ENCODE measurements around the gene HEG1.

- TF ChIP-seq CTCF (IDR thresholded peaks at IDR 0.05): no peak
- TF ChIP-seq POLR2A (IDR thresholded peaks at IDR 0.05): no peak
These were observed 82.5 kb downstream of the HEG1 start for GRCh38 chr3:124973290-124973689.

All from Peyer's patch (tissue), 4 donors.